Measurements from ENCODE around the gene TMEM95. TPM values are rescaled to one million over a fixed set of nuclear protein-coding genes. Genes with fewer than 3 reads are reported as not detected.

Gene TMEM95
- total and polyA plus RNA-seq, 10 of the 15 experiments (the other 5 are each of a cell fraction or from before 2014, with no cell fraction given): 0.05 to 0.28 TPM; not detected in 8

DNA sequence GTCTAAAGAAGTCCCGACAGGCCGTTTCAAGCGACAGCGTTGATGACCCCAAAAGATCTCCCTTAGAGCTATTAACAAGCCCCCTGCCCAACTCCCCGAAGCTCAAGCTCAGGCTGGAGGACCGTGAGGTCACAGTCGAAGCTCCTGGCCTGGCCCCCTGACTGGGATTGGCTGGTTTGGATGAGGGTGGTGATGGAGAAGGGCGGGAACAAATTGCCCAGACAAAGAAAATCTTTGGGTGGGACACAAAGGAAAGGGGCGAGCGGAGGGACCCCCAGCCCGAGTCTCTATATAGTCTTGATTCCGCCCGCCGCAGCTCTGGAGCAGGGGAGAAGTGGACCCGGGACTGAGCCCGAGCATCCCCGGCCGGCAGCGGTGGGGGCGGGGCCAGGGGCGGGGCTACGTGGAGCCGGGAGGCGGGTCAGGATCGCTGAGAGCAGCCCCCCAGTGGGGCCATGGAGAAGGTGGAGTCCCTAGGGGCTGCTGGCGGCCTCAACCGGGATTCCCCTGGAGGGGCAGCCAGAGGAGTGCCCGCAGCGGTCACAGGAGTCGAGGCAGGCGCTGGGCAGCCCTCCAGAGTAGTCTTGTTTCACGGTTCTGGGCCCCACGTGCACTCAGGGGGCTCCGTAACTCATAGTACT is 24.8 kb upstream of the TMEM95 start (continued):
- TF ChIP-seq, protein P1, sequence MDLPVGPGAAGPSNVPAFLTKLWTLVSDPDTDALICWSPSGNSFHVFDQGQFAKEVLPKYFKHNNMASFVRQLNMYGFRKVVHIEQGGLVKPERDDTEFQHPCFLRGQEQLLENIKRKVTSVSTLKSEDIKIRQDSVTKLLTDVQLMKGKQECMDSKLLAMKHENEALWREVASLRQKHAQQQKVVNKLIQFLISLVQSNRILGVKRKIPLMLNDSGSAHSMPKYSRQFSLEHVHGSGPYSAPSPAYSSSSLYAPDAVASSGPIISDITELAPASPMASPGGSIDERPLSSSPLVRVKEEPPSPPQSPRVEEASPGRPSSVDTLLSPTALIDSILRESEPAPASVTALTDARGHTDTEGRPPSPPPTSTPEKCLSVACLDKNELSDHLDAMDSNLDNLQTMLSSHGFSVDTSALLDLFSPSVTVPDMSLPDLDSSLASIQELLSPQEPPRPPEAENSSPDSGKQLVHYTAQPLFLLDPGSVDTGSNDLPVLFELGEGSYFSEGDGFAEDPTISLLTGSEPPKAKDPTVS (IDR thresholded peaks at IDR 0.05; ENCODE audit: low read depth, low read length): no peak
- 0 out of 2 replicates have a peak, but pooled peaks have one; percentile 29 for TF ChIP-seq SMARCA5 (IDR thresholded peaks at IDR 0.05)
- no peak for TF ChIP-seq SRF (IDR thresholded peaks at IDR 0.05; ENCODE audit: low read depth in 2 of 2, low read length in 2 of 2)
- peak; percentile 39; the same call in 1 of the 2 replicates for TF ChIP-seq BCL11A (IDR thresholded peaks at IDR 0.05; ENCODE audit: low read depth, low read length)
- TF ChIP-seq ATF7 (IDR thresholded peaks at IDR 0.05; ENCODE audit: low read depth): peak; percentile 70; the same call in 1 of the 2 replicates
- TF ChIP-seq ZZZ3 (IDR thresholded peaks at IDR 0.05; ENCODE audit: control insufficient read depth, insufficient read length, low read depth): no peak

DNA sequence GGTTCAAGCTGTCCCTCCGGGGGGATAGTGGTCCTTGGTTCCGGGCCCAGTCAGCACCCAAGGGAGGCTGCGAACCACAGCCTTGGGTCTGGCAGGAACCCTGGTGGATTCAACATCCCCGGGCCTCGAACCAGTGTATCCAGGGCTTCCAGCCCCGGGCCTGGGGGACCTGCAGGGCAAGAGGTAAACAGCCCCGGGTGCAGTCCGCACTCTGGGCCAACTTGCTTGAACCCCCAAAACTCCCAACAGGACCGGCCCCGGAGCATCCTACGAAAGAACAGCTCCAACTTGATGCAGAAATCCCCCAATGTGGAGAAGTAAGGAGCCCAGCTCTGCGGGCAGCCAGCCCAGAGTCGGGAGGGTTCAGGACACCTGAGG is 24.3 kb upstream of the TMEM95 start:
- DNase-seq (ENCODE audit: low read depth, low spot score) (no peak), FAIRE-seq (no peak), ATAC-seq (no peak)
- peak overlapping the region; percentile 52 for H3K9ac ChIP-seq (ENCODE audit: control insufficient read depth, insufficient read depth, low read length)
- H3K36me3 ChIP-seq (ENCODE audit: control insufficient read depth in 2 of 2, insufficient read depth in 2 of 2, low read length in 1 of 2): no peaks in the 10 kb centered on the region
- ChIA-PET RAD21 (ENCODE audit: unreplicated experiment) (interaction anchor here (1.1 to 2.4 kb wide), 2 partner anchors 21 to 25 kb away, joined by 5 to 11 read pairs; no protein-coding TSS in a partner anchor), POLR2A (interaction anchor here (1.3 to 2.3 kb wide), 6 partner anchors 12 to 357 kb away, joined by 4 to 31 read pairs (median 8); partner anchors contain the start of gene TP53), CTCF (interaction anchor here (1.4 to 7.9 kb wide), 2 partner anchors 13 to 22 kb away, joined by 3 to 49 read pairs; partner anchors contain the start of gene KCTD11), SMC1A (ENCODE audit: uncharacterized antibody, unreplicated experiment) (no interaction called here)
- peaks cover 36% of the 10 kb centered on the region for H3K4me1 ChIP-seq (ENCODE audit: control insufficient read depth, insufficient read depth, low read length)
- H3K9me3 ChIP-seq (replicated peaks; ENCODE audit: control insufficient read depth, insufficient read depth, low read length): no peaks in the 10 kb centered on the region
- H3K4me2 ChIP-seq (ENCODE audit: control insufficient read depth, insufficient read depth): peak overlapping the region; percentile 97
- H3K4me3 ChIP-seq: peak overlapping the region; percentile 99
- H2AFZ ChIP-seq (ENCODE audit: control insufficient read depth, low read depth, low read length): peak overlapping the region; percentile 56
- H4K20me1 ChIP-seq (ENCODE audit: control insufficient read depth, insufficient read depth): no peaks in the 10 kb centered on the region
- no TSS peak for BruUV-seq (replicated peaks)
- in situ Hi-C loops (cut with MboI) (no loop called here), intact Hi-C loops (cut with micrococcal nuclease; ENCODE audit: unreplicated experiment) (no loop called here)
- H3K27me3 ChIP-seq (replicated peaks in 1 of 2; ENCODE audit: control insufficient read depth in 2 of 2, insufficient read depth in 2 of 2, low read length in 1 of 2): no peaks in the 10 kb centered on the region
- WGBS (ENCODE audit: insufficient coverage, insufficient replicate concordance, low lambda C conversion rate, missing lambda C conversion rate): 58% methylated on average over 13 of the region's 13 CpGs
- H3K27ac ChIP-seq (ENCODE audit: control insufficient read depth, insufficient read depth): peak overlapping the region; percentile 94
- H3K79me2 ChIP-seq (ENCODE audit: control insufficient read depth, insufficient read depth, low read length): peaks cover 17% of the 10 kb centered on the region
- TF ChIP-seq CEBPB (IDR thresholded peaks at IDR 0.05; ENCODE audit: borderline replicate concordance in 1 of 2, low read depth in 2 of 2, low read length in 2 of 2) (no peak), HDAC6 (IDR thresholded peaks at IDR 0.05; ENCODE audit: unreplicated experiment) (no peak), YY1 (IDR thresholded peaks at IDR 0.05; ENCODE audit: low read depth, low read length) (no peak), MLLT1 (IDR thresholded peaks at IDR 0.05) (peak; percentile 62; the same call in 1 of the 2 replicates), NBN (IDR thresholded peaks at IDR 0.05) (no peak), ZBTB11 (CRISPR knock-in tag; IDR thresholded peaks at IDR 0.05) (no peak), NKRF (conservative IDR thresholded peaks at IDR 0.05) (0 out of 2 replicates have a peak, but pooled peaks have one; percentile 21), GATAD2B (conservative IDR thresholded peaks at IDR 0.05; ENCODE audit: low read depth) (peak; percentile 35; the same call in 1 of the 2 replicates)

Data from GM12878 (cell line).